GM12891 (cell line): ENCODE measurements around the gene LYPD6B.

Source experiments
- PAX5 ChIP-seq: IDR thresholded peaks from 2 replicates; pipeline ENCODE4 v1.6.1; 2011; ENCODE audit warnings: low read length, moderate library complexity, mild to moderate bottlenecking; ENCODE audit not compliant: insufficient read depth, severe bottlenecking
- POLR2A ChIP-seq: IDR thresholded peaks from 2 replicates; pipeline ENCODE4 v1.6.1; 2011; ENCODE audit warnings: low read depth, low read length, control low read depth
- POLR2AphosphoS5 ChIP-seq: IDR thresholded peaks from 2 replicates; pipeline ENCODE4 v1.6.1; 2011; ENCODE audit warnings: low read depth, low read length, control low read depth
- POU2F2 ChIP-seq: IDR thresholded peaks from 2 replicates; pipeline ENCODE4 v1.6.1; 2011; ENCODE audit warnings: low read depth, mild to moderate bottlenecking, control low read depth, low read length, moderate library complexity
- SPI1 ChIP-seq: IDR thresholded peaks from 2 replicates; pipeline ENCODE4 v1.6.1; 2011; ENCODE audit warnings: low read depth, low read length, control low read depth
- TAF1 ChIP-seq: IDR thresholded peaks from 2 replicates; pipeline ENCODE4 v1.6.1; 2011; ENCODE audit warnings: low read depth, low read length, control low read depth

- TF ChIP-seq TAF1, result no peak
- TF ChIP-seq POU2F2, result no peak
- TF ChIP-seq POLR2AphosphoS5, result no peak
- no peak for TF ChIP-seq POLR2A
- TF ChIP-seq SPI1, result no peak
- no peak for TF ChIP-seq PAX5
Measured at GRCh38 chr2:149028377-149028776, 10.1 kb upstream of the LYPD6B start.
